Measurements from ENCODE around the gene SENP5. TPM values are rescaled to one million over a fixed set of nuclear protein-coding genes. Genes with fewer than 3 reads are reported as not detected.
A peak's percentile ranks its signal among the peaks of the same experiment; 100 is the strongest.

The SENP5 gene
- total RNA-seq, 1 donor from 2014 or later: 34.4 TPM

- Histone ChIP-seq H3K9me3 (ENCODE audit: control insufficient read depth in 3 of 3, low read length in 3 of 3) (no peaks in the 10 kb centered on the region), H3K36me3 (ENCODE audit: control insufficient read depth in 3 of 3, insufficient read depth in 3 of 3, low read length in 3 of 3) (peaks cover 0 to 16% (median 2%) of the 10 kb centered on the region in 3 donors), H3K27ac (ENCODE audit: low read depth, low read length) (no peak within 1 kb of the TSS), H3K9ac (ENCODE audit: low read depth in 1 of 3, low read length in 3 of 3) (peak within 1 kb of the TSS; percentile 77 to 86 (median 77)), H3K4me3 (ENCODE audit: low read length in 3 of 3) (peak within 1 kb of the TSS; percentile 74 to 82 (median 80)), H3K4me1 (ENCODE audit: control insufficient read depth in 3 of 3, insufficient read depth in 3 of 3, low read length in 3 of 3) (peaks cover 7 to 11% (median 9%) of the 10 kb centered on the region in 3 donors), H3K27me3 (ENCODE audit: control insufficient read depth in 3 of 3, insufficient read depth in 3 of 3, low read length in 3 of 3) (no peaks in the 10 kb centered on the region)
These were observed 100.8 kb downstream of the SENP5 start, which contains the start of gene PIGZ for GRCh38 chr3:196968233-196969133. PIGZ (minus strand) TSS chr3:196968833; CDS start chr3:196952031, 16,802 bp downstream.

- H3K27ac ChIP-seq (ENCODE audit: low read depth, low read length): no peak overlapping the region
- peak overlapping the region; percentile 43 to 82 (median 75) for H3K4me3 ChIP-seq (ENCODE audit: low read length in 3 of 3)
- peaks cover 7 to 11% (median 9%) of the 10 kb centered on the region in 3 donors for H3K4me1 ChIP-seq (ENCODE audit: control insufficient read depth in 3 of 3, insufficient read depth in 3 of 3, low read length in 3 of 3)
- H3K9ac ChIP-seq (ENCODE audit: low read depth in 1 of 3, low read length in 3 of 3): peak overlapping the region; percentile 51 to 86 (median 77)
- H3K36me3 ChIP-seq (ENCODE audit: control insufficient read depth in 3 of 3, insufficient read depth in 3 of 3, low read length in 3 of 3): peaks cover 0 to 16% (median 0%) of the 10 kb centered on the region in 3 donors
- no peaks in the 10 kb centered on the region for H3K27me3 ChIP-seq (ENCODE audit: control insufficient read depth in 3 of 3, insufficient read depth in 3 of 3, low read length in 3 of 3)
- H3K9me3 ChIP-seq (ENCODE audit: control insufficient read depth in 3 of 3, low read length in 3 of 3): no peaks in the 10 kb centered on the region
These were observed 101.5 kb downstream of the SENP5 start for GRCh38 chr3:196969134-196969659.

DNA sequence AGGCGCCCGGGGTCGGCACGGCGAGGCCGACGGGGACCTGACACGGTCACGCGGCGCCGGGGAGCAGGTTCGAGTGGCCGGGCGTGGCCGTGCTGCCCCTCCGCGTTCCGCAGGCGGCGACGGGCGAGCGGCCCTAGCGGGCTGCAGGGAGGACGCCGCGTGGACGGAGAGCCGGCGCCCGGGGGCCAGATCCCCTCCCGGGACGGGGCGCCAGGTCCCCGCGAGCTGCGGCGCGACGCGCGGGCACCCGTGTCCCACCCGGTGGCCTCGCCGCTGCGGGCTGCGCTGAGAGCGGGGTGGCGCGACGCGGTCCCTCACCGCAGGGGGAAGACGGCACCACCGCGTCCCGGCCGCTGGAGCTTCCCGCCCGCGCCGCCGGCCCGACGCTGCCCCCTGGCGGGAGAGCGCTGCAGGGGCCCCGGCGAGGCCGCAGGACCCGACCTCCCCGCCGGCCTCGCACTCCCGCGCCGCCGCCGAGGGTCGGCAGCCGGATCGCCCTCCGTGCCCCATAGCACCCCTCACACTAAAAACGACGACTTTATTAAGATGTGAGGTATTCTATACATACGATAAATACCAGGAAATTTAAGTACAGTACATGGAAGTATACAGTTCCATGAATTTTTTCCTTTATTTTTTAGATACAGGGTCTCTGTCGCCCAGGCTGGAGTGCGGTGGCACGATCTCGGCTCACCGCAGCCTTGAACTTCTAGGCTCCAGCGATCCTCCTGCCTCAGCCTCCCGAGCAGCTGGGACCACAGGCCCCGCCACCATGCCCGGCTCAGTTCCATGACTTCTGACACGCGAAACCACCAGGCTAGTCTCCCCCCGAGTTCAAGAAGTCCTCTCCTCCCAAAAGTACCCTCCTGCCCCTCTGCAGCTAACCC lies 102.2 kb downstream of the SENP5 start:
- H3K27ac ChIP-seq (ENCODE audit: low read depth, low read length): no peak overlapping the region
- peak overlapping the region in 2 of 3 donors; percentile 77 to 86 for H3K9ac ChIP-seq (ENCODE audit: low read depth in 1 of 3, low read length in 3 of 3)
- no peaks in the 10 kb centered on the region for H3K9me3 ChIP-seq (ENCODE audit: control insufficient read depth in 3 of 3, low read length in 3 of 3)
- H3K4me1 ChIP-seq (ENCODE audit: control insufficient read depth in 3 of 3, insufficient read depth in 3 of 3, low read length in 3 of 3): peaks cover 7 to 11% (median 9%) of the 10 kb centered on the region in 3 donors
- peak overlapping the region; percentile 43 to 82 (median 75) for H3K4me3 ChIP-seq (ENCODE audit: low read length in 3 of 3)
- H3K27me3 ChIP-seq (ENCODE audit: control insufficient read depth in 3 of 3, insufficient read depth in 3 of 3, low read length in 3 of 3): no peaks in the 10 kb centered on the region
- peaks cover 0 to 16% (median 0%) of the 10 kb centered on the region in 3 donors for H3K36me3 ChIP-seq (ENCODE audit: control insufficient read depth in 3 of 3, insufficient read depth in 3 of 3, low read length in 3 of 3)

DNA sequence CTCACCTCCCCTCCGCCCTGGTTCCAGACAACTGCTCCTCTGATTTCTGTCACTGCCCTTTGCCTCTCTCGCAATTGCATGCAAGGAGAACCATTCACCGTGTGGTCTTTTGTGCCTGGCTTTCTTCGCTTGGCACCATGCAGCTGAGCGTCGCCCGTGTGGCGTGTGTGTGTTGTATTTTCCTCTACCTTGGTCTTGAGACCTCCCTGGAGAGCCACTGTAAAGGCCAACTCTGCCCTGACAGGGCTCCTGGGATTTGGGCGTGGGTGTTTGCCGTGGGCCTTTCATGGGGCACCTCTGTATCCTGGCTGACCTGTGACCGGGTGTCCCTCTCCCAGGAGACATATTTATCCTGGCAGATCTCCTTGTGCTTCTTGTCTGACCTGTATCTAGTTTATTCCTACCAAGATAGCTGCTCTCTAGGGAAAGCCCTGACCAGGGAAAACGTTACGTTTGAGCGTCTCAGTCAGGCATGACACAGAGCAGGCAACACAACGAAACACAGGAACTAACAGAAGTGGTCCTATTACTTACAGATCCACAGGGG lies 102.9 kb downstream of the SENP5 start:
- no peaks in the 10 kb centered on the region for H3K9me3 ChIP-seq (ENCODE audit: control insufficient read depth in 3 of 3, low read length in 3 of 3)
- H3K27me3 ChIP-seq (ENCODE audit: control insufficient read depth in 3 of 3, insufficient read depth in 3 of 3, low read length in 3 of 3): no peaks in the 10 kb centered on the region
- peaks cover 0 to 12% (median 0%) of the 10 kb centered on the region in 3 donors for H3K36me3 ChIP-seq (ENCODE audit: control insufficient read depth in 3 of 3, insufficient read depth in 3 of 3, low read length in 3 of 3)
- peaks cover 7 to 11% (median 9%) of the 10 kb centered on the region in 3 donors for H3K4me1 ChIP-seq (ENCODE audit: control insufficient read depth in 3 of 3, insufficient read depth in 3 of 3, low read length in 3 of 3)
- no peak overlapping the region for H3K27ac ChIP-seq (ENCODE audit: low read depth, low read length)
- no peak overlapping the region for H3K4me3 ChIP-seq (ENCODE audit: low read length in 3 of 3)
- H3K9ac ChIP-seq (ENCODE audit: low read depth in 1 of 3, low read length in 3 of 3): no peak overlapping the region

DNA sequence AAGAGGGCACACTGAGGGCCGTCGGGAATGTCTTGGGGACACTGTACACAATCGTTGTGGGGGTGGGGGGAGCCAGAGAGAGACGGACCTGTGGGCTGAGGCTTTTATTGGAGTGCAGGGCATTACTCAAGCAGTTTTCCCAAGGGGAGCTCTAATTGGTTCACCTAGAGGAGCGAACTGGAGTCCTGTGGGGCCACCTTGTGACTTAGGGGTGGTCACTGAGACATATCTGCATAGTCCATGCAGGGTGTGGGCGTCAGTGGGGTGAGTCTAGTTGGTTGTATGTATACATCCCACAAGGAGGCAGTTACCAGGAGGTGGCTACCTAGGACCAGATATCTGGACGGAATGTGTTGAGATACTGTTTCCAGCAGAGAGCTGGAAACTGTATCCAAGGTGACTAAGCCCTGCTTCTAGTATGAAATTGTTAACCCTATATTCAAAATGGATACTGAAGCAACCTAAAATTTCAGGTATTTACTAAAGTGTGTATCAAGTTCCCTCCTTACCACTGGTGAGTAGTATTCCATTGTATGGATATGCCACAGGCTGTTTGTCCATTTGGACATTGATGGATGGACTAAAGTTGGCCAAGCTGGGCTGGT lies 103.5 kb downstream of the SENP5 start:
- no peaks in the 10 kb centered on the region for H3K9me3 ChIP-seq (ENCODE audit: control insufficient read depth in 3 of 3, low read length in 3 of 3)
- H3K9ac ChIP-seq (ENCODE audit: low read depth in 1 of 3, low read length in 3 of 3): no peak overlapping the region
- H3K4me3 ChIP-seq (ENCODE audit: low read length in 3 of 3): no peak overlapping the region
- H3K27ac ChIP-seq (ENCODE audit: low read depth, low read length): no peak overlapping the region
- H3K36me3 ChIP-seq (ENCODE audit: control insufficient read depth in 3 of 3, insufficient read depth in 3 of 3, low read length in 3 of 3): peaks cover 0 to 8% (median 0%) of the 10 kb centered on the region in 3 donors
- no peaks in the 10 kb centered on the region for H3K27me3 ChIP-seq (ENCODE audit: control insufficient read depth in 3 of 3, insufficient read depth in 3 of 3, low read length in 3 of 3)
- H3K4me1 ChIP-seq (ENCODE audit: control insufficient read depth in 3 of 3, insufficient read depth in 3 of 3, low read length in 3 of 3): peaks cover 7 to 11% (median 9%) of the 10 kb centered on the region in 3 donors

DNA sequence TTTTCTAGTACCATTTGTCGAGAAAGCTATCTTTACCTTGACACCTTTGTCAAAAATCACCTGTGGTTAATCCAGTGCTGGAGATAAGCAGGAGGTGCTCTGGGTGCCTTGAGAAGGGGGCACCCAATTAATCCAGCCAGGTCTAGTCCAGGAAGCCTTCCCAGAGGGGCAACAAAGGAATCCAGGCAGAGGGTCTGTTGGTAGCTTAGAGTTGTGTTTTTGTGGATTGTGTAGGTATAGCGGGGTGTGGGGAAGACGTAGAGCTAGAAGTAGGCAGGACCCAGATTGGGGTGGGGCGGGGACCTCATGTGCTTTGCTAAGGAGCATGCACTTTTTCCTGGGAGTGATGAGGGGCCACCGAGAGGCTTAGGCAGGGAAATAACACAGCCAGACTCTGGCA lies 106.9 kb downstream of the SENP5 start:
- no peaks in the 10 kb centered on the region for H3K27me3 ChIP-seq (ENCODE audit: control insufficient read depth in 3 of 3, insufficient read depth in 3 of 3, low read length in 3 of 3)
- H3K27ac ChIP-seq (ENCODE audit: low read depth, low read length): no peak overlapping the region
- H3K4me3 ChIP-seq (ENCODE audit: low read length in 3 of 3): no peak overlapping the region
- H3K9ac ChIP-seq (ENCODE audit: low read depth in 1 of 3, low read length in 3 of 3): no peak overlapping the region
- H3K9me3 ChIP-seq (ENCODE audit: control insufficient read depth in 3 of 3, low read length in 3 of 3): no peaks in the 10 kb centered on the region
- H3K4me1 ChIP-seq (ENCODE audit: control insufficient read depth in 3 of 3, insufficient read depth in 3 of 3, low read length in 3 of 3): peaks cover 0 to 2% (median 0%) of the 10 kb centered on the region in 3 donors
- no peaks in the 10 kb centered on the region for H3K36me3 ChIP-seq (ENCODE audit: control insufficient read depth in 3 of 3, insufficient read depth in 3 of 3, low read length in 3 of 3)

DNA sequence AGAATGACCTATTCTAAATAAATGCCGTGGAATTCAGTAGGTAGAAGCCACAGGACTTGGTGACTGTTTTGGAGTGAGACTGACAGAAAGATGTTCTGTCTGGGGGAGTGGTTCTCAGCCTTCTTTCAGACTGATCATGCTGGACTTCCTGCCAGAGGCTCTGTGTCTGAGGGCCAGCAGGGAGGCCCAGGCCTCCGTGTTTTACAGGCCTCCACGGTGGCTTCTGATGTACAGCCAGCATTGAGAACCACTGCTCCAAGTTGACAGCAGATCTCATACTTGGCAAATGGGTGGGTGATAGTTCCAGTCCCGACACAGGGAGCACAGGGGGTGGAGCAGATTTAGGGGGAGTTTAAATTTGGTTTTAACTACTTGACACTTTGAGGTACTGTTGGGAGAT lies 107.6 kb downstream of the SENP5 start:
- Histone ChIP-seq H3K4me3 (ENCODE audit: low read length in 3 of 3) (no peak overlapping the region), H3K27ac (ENCODE audit: low read depth, low read length) (no peak overlapping the region), H3K9me3 (ENCODE audit: control insufficient read depth in 3 of 3, low read length in 3 of 3) (no peaks in the 10 kb centered on the region), H3K4me1 (ENCODE audit: control insufficient read depth in 3 of 3, insufficient read depth in 3 of 3, low read length in 3 of 3) (peaks cover 0 to 2% (median 0%) of the 10 kb centered on the region in 3 donors), H3K27me3 (ENCODE audit: control insufficient read depth in 3 of 3, insufficient read depth in 3 of 3, low read length in 3 of 3) (no peaks in the 10 kb centered on the region), H3K36me3 (ENCODE audit: control insufficient read depth in 3 of 3, insufficient read depth in 3 of 3, low read length in 3 of 3) (no peaks in the 10 kb centered on the region), H3K9ac (ENCODE audit: low read depth in 1 of 3, low read length in 3 of 3) (no peak overlapping the region)

DNA sequence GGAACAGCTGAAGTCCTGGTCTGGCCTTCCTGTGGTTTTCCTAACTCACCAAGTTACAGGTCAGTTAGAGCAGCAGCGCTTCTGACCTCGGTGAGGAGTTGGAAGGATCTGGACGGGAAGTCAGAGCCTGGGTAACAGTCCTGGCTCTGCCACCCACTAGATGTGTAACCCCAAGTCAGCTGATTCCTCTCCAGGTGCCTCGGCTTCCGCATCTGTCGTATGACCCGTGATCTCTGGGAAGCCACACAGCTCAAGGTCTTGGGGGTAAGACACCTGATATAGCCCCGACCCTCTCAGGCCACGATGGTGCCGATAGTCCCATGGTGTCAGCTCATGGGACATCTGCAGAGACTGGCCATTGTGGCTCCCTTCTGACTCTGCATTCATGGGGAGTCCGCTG lies 109.2 kb downstream of the SENP5 start:
- H3K9me3 ChIP-seq (ENCODE audit: control insufficient read depth in 3 of 3, low read length in 3 of 3): no peaks in the 10 kb centered on the region
- H3K36me3 ChIP-seq (ENCODE audit: control insufficient read depth in 3 of 3, insufficient read depth in 3 of 3, low read length in 3 of 3): no peaks in the 10 kb centered on the region
- no peak overlapping the region for H3K27ac ChIP-seq (ENCODE audit: low read depth, low read length)
- no peaks in the 10 kb centered on the region for H3K27me3 ChIP-seq (ENCODE audit: control insufficient read depth in 3 of 3, insufficient read depth in 3 of 3, low read length in 3 of 3)
- H3K4me3 ChIP-seq (ENCODE audit: low read length in 3 of 3): no peak overlapping the region
- H3K4me1 ChIP-seq (ENCODE audit: control insufficient read depth in 3 of 3, insufficient read depth in 3 of 3, low read length in 3 of 3): peaks cover 0 to 2% (median 0%) of the 10 kb centered on the region in 3 donors
- H3K9ac ChIP-seq (ENCODE audit: low read depth in 1 of 3, low read length in 3 of 3): peak overlapping the region in 1 of 3 donors; percentile 20

DNA sequence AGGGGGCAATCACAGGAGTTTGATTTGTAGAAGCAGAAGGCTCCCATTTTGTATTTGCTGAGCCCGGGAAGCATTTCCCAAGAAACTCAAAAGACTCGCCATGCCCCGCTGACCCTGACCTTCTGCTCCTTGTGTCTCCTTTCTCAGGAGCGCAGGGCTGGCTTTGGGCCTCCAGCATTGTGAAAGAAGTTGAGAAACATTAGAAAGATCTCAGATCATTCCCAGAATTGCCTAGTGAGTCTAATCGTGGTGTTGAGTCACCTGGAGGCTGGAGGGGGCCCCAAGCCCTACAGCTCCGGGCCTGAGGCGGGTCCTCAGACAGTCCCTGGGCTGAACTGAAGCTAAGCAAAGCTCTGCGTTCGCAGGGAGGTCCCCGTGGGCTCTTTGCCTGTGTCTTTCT lies 111.8 kb downstream of the SENP5 start:
- Histone ChIP-seq H3K27ac (ENCODE audit: low read depth, low read length) (no peak overlapping the region), H3K9ac (ENCODE audit: low read depth in 1 of 3, low read length in 3 of 3) (no peak overlapping the region), H3K4me1 (ENCODE audit: control insufficient read depth in 3 of 3, insufficient read depth in 3 of 3, low read length in 3 of 3) (peaks cover 0 to 2% (median 0%) of the 10 kb centered on the region in 3 donors), H3K4me3 (ENCODE audit: low read length in 3 of 3) (no peak overlapping the region), H3K9me3 (ENCODE audit: control insufficient read depth in 3 of 3, low read length in 3 of 3) (no peaks in the 10 kb centered on the region), H3K36me3 (ENCODE audit: control insufficient read depth in 3 of 3, insufficient read depth in 3 of 3, low read length in 3 of 3) (no peaks in the 10 kb centered on the region), H3K27me3 (ENCODE audit: control insufficient read depth in 3 of 3, insufficient read depth in 3 of 3, low read length in 3 of 3) (no peaks in the 10 kb centered on the region)

Data from skeletal muscle tissue (tissue), 4 donors.